ENCODE data around the gene SLC6A8. TPM values are rescaled to one million over a fixed set of nuclear protein-coding genes. Genes with fewer than 3 reads are reported as not detected.

SLC6A8 gene
- total RNA-seq, 3 donors from 2014 or later: 214 to 313 (median 251) TPM

DNA sequence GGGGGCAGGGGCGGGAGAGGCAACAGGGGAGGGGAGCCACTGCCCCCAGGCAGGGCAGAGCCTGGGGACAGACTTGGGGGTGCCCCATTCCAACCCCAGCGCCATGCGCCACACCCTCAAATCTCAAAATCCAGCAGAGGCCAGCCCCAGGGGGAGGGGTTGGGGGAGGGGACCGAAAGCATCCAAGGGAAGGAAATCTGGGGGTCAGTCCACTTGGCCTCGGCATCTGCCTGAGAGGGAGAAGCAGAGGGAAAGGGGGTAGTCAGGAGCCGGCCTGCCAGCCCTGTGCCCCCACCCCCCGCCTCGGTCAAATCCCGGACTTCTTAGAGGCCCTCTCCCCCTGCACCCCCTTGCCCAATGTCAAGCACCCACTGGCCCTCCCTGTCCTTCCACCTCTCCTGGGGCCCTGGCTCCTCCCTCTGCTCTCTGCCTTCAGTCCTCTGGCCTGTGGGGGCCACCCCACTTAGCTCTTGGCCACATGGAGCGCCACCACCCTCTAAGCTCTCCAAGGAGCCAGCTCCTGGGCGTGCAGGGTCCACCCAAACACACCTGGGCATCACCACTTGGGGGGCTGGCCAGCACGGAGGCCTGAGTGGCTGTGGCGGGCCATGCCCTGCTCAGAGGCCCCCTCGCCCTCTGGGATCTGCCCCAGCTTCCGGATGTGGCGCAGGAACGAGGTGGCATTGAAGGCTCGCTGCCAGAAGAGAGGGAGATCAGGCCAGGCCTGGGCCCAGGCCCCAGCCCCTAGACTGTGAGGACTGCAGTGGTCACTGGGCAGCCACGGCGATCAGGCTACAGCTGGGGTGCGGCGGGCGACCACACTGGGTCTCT lies 17.6 kb upstream of the SLC6A8 start:
- Histone ChIP-seq H3K9me3 (no peaks in the 10 kb centered on the region), H3K36me3 (ENCODE audit: low read depth) (no peaks in the 10 kb centered on the region), H3K4me1 (ENCODE audit: low read depth) (no peaks in the 10 kb centered on the region), H3K4me3 (no peak overlapping the region)
- DNase-seq (no peak), ATAC-seq (no peak)
- TF ChIP-seq CTCF (IDR thresholded peaks at IDR 0.05): no peak
- intact Hi-C loops (cut with DNase I, micrococcal nuclease): loop anchor here in 1 of 2 donors (10.0 kb wide), 1 partner anchor 115 kb away; no protein-coding TSS in a partner anchor

GRCh38 chrX:153670748-153671588 lies 16.8 kb upstream of the SLC6A8 start:
- Histone ChIP-seq H3K9me3 (no peaks in the 10 kb centered on the region), H3K36me3 (ENCODE audit: low read depth) (no peaks in the 10 kb centered on the region), H3K4me3 (no peak overlapping the region), H3K4me1 (ENCODE audit: low read depth) (no peaks in the 10 kb centered on the region)
- no peak for ATAC-seq
- intact Hi-C loops (cut with DNase I, micrococcal nuclease): no loop called here
- no peak for TF ChIP-seq CTCF (IDR thresholded peaks at IDR 0.05)
- no peak for DNase-seq

GRCh38 chrX:153671589-153672530 lies 15.9 kb upstream of the SLC6A8 start:
- Histone ChIP-seq H3K9me3 (no peaks in the 10 kb centered on the region), H3K4me3 (no peak overlapping the region), H3K4me1 (ENCODE audit: low read depth) (no peaks in the 10 kb centered on the region), H3K36me3 (ENCODE audit: low read depth) (no peaks in the 10 kb centered on the region)
- DNase-seq (peak in 1 of 3 donors; percentile 46), ATAC-seq (no peak)
- intact Hi-C loops (cut with DNase I, micrococcal nuclease): no loop called here
- TF ChIP-seq CTCF (IDR thresholded peaks at IDR 0.05): no peak

GRCh38 chrX:153672531-153673427 lies 14.9 kb upstream of the SLC6A8 start:
- Histone ChIP-seq H3K4me3 (no peak overlapping the region), H3K4me1 (ENCODE audit: low read depth) (no peaks in the 10 kb centered on the region), H3K9me3 (no peaks in the 10 kb centered on the region), H3K36me3 (ENCODE audit: low read depth) (no peaks in the 10 kb centered on the region)
- peak in 1 of 3 donors; percentile 45 for DNase-seq
- no peak for TF ChIP-seq CTCF (IDR thresholded peaks at IDR 0.05)
- no peak for ATAC-seq
- intact Hi-C loops (cut with DNase I, micrococcal nuclease): no loop called here

Measured in mucosa of descending colon (tissue), 3 donors.